OCI-LY1 (cell line): ENCODE data around the gene TCIRG1.

Experiments used
- CTCF ChIP-seq: fragments of 200-600 bp; sonication (generic), shearing (Covaris generic); IDR thresholded peaks from 2 replicates; pipeline ENCODE4 v1.5.1; 2017; ENCODE audit warnings: mild to moderate bottlenecking, antibody characterized with exemption, low read length, moderate library complexity, mixed read lengths
- EZH2 ChIP-seq: fragments of 200-600 bp; sonication (generic), shearing (Covaris generic); IDR thresholded peaks from 2 replicates; pipeline ENCODE4 v1.8.0; 2017; ENCODE audit warnings: borderline replicate concordance, mixed run types, mild to moderate bottlenecking, antibody characterized with exemption, low read length, moderate library complexity, mixed read lengths

- TF ChIP-seq CTCF (no peak), EZH2 (no peak)
Measured at GRCh38 chr11:68018730-68019190, 20.1 kb upstream of the TCIRG1 start.
